H1 (cell line): Measurements from ENCODE around the gene GULP1. TPM values are rescaled to one million over a fixed set of nuclear protein-coding genes. Genes with fewer than 3 reads are reported as not detected.

Experiments
- BRCA1 ChIP-seq: IDR thresholded peaks from 2 replicates; pipeline ENCODE4 v1.6.1; 2012; ENCODE audit warnings: low read depth, low read length, improper control_type of control experiment
- CREB1 ChIP-seq: IDR thresholded peaks from 2 replicates; pipeline ENCODE4 v1.6.1; 2012; ENCODE audit warnings: inconsistent platforms
- EGR1 ChIP-seq: IDR thresholded peaks from 2 replicates; pipeline ENCODE4 v1.6.1; 2011; ENCODE audit warnings: low read depth, low read length, borderline replicate concordance
- EP300 ChIP-seq, 2 experiments: IDR thresholded peaks; 1 replicate in 1 of 2; 2 replicates in 1 of 2; pipeline ENCODE4 v1.6.1; 2011 to 2012; ENCODE audit warnings: low read depth in 2 of 2, low read length in 2 of 2, mild to moderate bottlenecking in 2 of 2, borderline replicate concordance in 1 of 2, inconsistent platforms in 1 of 2, moderate library complexity in 1 of 2
- KDM1A ChIP-seq: fragments of 200-600, 300-600 bp; sonication (generic); IDR thresholded peaks from 2 replicates; pipeline ENCODE4 v1.7.1; 2016; ENCODE audit warnings: mild to moderate bottlenecking, low read length, borderline replicate concordance
- NRF1 ChIP-seq: IDR thresholded peaks from 2 replicates; pipeline ENCODE4 v1.6.1; 2011; ENCODE audit warnings: mild to moderate bottlenecking, low read depth, low read length, improper control_type of control experiment
- polyA plus RNA-seq, 7 experiments: library from polyadenylated mRNA; depleted of rRNA in 3 of 7; stranded (reverse) in 5 of 7; unstranded in 2 of 7; fragments of >200 nt in 5 of 7; fragments of 200-250 nt in 2 of 7; gene quantifications; 1 replicate in 5 of 7; 2 replicates in 1 of 7; 4 replicates in 1 of 7; pipeline versions ENCODE4 v1.2.1 to v1.2.3, GENCODE V29; 2011 to 2013; ENCODE audit warnings: missing spikeins in 2 of 7, mixed read lengths in 2 of 7
- total RNA-seq: library from RNA; stranded (reverse); fragmentation: NEBNext Ultra II Directional; extraction: Animal tissue kit (Norgen Biotek cat#: 25700); gene quantifications from 2 replicates; pipeline ENCODE4 v1.2.1, GENCODE V29; 2021

GULP1 gene
- total and polyA plus RNA-seq, 2 of the 8 experiments (the other 6 are each of a cell fraction or from before 2014, with no cell fraction given): 69.7 to 139 TPM

GRCh38 chr2:188474316-188474715 is 182.6 kb downstream of the GULP1 start (continued):
- TF ChIP-seq NRF1 (no peak), CREB1 (no peak), EP300 (IDR thresholded peaks at IDR 0.05; ENCODE audit: borderline replicate concordance in 1 of 2, low read depth in 2 of 2, low read length in 2 of 2) (no peak), KDM1A (no peak), BRCA1 (no peak), EGR1 (no peak)
